Fibroblast of pulmonary artery (primary cell): ENCODE results near the gene APLF.
A peak's percentile ranks its signal among the peaks of the same experiment; 100 is the strongest.
"Not testable (repeated sequence)": the region's sequence is repeated elsewhere in the genome, so short reads cannot be mapped to it uniquely, and the experiment has no call there.

Source experiments
- DNase-seq: peaks from one replicate; pipeline ENCODE4 v3.0.0-alpha.2; 2010; ENCODE audit warnings: low read depth
- H3K4me3 ChIP-seq: replicated peaks from 2 replicates; pipeline ENCODE4 v1.5.1; 2011; ENCODE audit warnings: low read depth, mild to moderate bottlenecking, control low read depth, low read length, moderate library complexity
- CTCF ChIP-seq: IDR thresholded peaks from 2 replicates; pipeline ENCODE4 v1.5.1; 2011; ENCODE audit warnings: mild to moderate bottlenecking, control low read depth, low read length, inconsistent platforms; ENCODE audit errors: missing control alignments

Gene APLF

GRCh38 chr2:68441179-68441993, 26.0 kb upstream of the APLF start:
- TF ChIP-seq CTCF = peak; percentile 90
- DNase-seq = peak; percentile 92
- no peak overlapping the region for H3K4me3 ChIP-seq

GRCh38 chr2:68441994-68442322, 25.4 kb upstream of the APLF start:
- TF ChIP-seq CTCF = no peak
- DNase-seq = no peak
- H3K4me3 ChIP-seq = no peak overlapping the region

GRCh38 chr2:68446425-68446824, 21.0 kb upstream of the APLF start:
- not testable (repeated sequence) for DNase-seq, H3K4me3 ChIP-seq

- no peak overlapping the region for H3K4me3 ChIP-seq
- no peak for TF ChIP-seq CTCF
- DNase-seq = no peak
These were observed 20.3 kb upstream of the APLF start for GRCh38 chr2:68447118-68447517.

GRCh38 chr2:68448671-68449653, 18.4 kb upstream of the APLF start:
- H3K4me3 ChIP-seq = no peak overlapping the region
- no peak for TF ChIP-seq CTCF
- DNase-seq = no peak

- H3K4me3 ChIP-seq = no peak overlapping the region
- no peak for DNase-seq
- no peak for TF ChIP-seq CTCF
These were observed 15.1 kb upstream of the APLF start for GRCh38 chr2:68452158-68452900.
